Measurements from ENCODE around the gene TPX2.
A peak's percentile ranks its signal among the peaks of the same experiment; 100 is the strongest.

The TPX2 gene

DNA sequence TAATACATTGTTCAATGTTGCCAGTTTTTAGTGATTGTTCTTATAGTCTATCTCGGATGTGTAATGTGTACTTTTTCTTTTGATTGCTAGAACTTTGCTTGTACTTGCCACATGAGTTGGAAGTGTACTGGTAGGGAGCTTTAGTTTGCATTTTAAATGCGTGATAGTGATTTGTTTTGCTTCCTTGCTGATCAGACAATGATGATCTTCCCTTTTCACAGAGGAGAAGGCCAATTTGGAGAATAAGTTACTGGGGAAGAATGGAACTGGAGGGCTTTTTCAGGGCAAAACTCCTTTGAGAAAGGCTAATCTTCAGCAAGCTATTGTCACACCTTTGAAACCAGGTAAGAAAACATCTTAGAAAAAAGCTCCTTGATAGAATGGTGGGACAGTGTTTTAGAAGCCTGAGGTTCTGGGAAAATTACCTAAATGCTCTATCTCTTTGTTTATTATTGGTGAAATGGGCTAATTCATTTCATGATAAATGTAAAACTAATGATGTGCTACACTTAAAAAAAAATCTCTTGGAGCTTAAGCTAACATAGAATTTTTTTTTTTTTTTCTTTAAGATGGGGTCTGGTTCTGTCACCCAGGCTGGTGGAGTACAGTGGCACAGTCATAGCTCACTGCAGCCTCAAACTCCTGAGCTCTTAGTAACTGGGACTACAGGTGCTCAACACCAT, 20.9 kb downstream of the TPX2 start:
- DNase-seq (ENCODE audit: low spot score), result no peak

DNA sequence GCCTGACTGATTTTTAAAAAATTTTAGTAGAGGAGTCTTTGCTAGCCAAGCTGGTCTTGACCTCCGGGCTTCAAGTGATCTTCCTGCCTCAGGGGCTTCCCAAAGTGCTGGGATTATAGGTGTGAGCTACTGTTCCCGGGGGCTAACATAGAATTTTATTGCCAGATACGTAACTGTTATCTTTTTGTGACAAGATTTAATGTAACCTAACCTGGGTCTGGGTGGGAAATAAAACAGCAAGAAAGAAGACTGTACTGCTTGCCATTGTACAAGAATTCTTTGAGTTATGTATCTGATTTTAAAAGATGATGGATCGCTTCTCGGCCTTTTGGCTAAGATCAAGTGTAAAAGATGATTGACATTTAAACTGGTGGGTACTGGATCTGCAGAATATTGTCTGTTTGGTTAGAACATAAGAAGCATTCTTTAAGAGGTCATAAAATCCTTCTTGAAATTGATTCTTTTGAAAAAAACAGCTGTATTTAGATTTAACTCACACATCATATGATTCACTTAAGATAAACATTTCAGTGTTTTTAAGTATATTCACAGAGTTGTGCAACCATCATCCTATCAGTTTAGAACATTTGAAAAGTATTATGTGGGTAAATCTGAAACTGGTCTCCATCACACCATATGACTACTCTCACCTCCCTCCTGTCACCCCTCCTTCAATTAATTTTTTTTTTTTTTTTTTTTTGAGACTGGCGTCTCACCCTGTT, 21.6 kb downstream of the TPX2 start:
- no peak for DNase-seq (ENCODE audit: low spot score)

DNA sequence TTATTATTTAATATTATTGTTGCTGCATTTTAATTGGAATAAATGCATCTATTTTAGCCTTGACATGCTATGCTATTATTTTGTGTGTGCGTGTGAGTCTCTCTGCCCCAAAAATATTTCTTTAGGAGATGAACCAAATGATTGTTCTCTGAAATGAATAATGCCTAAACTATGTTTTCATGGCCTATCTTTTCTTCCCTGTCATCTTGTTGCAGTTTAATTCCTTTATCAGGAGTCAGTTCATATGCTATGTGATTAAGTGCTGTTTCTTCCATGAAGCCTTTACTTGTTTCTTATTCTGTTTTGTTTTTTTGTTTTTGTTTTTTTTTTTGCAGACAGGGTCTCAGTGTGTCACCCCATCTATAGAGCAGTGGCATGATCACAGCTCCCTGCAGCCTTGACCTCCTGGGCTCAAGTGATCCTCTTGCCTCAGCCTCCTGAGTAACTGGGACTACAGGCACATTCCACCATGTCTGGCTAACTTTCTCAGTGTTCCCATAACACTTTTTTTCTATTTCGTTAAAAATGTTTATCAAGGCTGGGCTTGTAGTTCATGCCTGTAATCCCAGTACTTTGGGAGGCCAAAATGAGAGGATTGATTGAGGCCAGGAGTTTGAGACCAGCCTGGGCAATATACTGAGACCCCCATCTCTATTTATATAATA, 25.7 kb downstream of the TPX2 start:
- DNase-seq (ENCODE audit: low spot score), result no peak

DNA sequence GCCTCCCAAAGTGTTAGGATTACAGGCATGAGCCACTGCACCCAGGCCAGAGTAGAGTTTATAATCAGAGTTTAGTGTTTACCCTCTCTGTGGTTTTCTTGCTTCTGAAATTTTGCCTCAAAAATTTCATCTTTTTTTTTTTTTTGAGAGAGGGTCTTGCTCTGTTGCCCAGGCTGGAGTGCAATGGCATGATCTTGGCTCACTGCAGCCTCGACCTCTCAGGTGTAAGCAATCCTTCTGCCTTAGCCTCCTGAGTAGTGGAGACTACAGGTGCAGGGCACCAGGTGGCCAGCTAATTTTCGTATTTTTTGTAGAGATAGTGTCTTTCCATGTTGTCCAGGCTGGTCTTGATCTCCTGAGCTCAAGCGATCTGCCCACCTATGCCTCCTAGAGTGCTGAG, 28.7 kb downstream of the TPX2 start:
- no peak for DNase-seq (ENCODE audit: low spot score)

DNA sequence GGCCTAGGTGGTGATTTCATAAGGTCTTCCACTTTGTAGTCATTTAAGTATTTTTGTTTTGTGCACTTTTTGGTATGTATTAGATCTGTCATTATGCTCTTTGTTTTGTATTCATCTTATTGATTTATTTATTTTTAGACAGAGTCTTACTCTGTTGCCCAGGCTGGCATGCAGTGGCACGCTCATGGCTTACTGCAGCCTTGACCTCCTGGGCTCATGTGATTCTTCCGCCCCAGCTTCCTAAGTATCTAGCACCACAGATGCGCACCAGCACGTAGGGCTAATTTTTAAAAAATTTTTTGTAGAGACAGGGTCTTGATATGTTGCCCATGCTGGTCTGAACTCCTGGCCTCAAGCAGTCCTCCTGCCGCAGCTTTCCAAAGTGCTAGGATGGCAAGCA, 30.6 kb downstream of the TPX2 start:
- DNase-seq (ENCODE audit: low spot score), result no peak

DNA sequence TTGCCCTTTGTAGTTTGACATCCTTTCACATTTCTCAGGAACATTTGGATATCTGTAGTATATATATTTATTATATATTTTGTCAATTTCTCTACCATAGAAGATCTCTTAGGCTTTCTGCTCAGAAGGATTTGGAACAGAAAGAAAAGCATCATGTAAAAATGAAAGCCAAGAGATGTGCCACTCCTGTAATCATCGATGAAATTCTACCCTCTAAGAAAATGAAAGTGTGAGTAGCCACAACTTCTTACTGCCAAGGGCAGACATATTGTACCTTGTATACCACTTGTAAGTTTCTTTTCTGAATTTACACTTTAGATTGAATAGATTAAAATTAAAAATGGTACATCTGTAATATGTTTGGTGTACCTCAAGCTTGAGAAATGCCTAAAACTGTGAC, 31.2 kb downstream of the TPX2 start:
- DNase-seq (ENCODE audit: low spot score), result no peak

DNA sequence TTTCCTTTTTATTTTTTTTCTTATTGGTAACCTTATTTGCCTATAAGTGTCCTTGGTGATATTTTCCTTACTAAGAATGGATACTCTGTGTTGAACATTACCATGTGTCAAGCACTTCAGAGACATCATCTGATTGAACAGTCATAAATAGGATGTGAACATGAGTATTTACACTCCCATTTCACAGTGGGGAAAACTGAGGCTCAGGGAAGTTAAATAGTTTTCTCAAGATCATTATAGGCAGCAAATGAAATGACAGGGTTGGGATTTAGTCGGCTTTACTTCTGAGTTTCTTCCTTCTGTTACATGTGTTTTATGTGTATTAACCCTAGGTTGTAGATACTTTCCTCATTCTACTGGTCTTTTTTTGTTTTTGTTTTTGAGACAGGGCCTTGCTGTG, 35.3 kb downstream of the TPX2 start:
- DNase-seq (ENCODE audit: low spot score), result no peak

DNA sequence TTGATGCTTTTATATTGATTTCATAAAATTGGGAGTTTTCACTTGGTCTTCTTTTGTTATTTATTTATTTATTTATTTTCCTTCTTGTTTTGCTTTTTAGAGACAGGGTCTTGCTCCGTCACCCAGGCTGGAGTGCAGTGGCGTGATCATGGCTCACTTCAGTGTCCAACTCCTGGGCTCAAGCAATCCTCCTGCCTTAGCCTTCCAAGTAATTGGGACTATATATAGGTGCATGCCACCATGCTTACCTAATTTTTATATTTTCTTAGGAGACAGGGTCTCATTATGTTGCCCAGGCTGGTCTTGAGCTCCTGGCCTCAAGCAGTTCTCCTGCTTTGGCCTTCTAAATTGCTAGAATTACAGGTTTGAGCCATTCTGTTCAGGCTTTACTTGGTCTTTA, 41.7 kb downstream of the TPX2 start:
- DNase-seq (ENCODE audit: low spot score), result no peak

DNA sequence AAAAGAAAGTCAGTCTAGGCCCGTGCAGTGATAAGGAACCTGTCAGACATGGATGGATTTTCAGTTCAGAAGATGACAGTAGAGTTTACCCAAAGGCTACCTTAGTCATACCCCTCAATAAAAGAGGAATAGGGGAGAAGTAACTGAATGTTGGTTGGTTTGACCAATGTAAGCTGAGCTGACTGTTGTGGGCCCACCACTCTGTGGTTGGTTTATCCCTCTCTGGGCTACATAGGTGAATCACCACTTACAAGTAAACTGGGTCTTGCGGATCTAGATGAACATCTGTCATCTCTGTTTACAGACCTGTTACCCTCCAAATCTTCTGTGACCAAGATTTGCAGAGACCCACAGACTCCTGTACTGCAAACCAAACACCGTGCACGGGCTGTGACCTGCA, 42.9 kb downstream of the TPX2 start:
- no peak for DNase-seq (ENCODE audit: low spot score)

DNA sequence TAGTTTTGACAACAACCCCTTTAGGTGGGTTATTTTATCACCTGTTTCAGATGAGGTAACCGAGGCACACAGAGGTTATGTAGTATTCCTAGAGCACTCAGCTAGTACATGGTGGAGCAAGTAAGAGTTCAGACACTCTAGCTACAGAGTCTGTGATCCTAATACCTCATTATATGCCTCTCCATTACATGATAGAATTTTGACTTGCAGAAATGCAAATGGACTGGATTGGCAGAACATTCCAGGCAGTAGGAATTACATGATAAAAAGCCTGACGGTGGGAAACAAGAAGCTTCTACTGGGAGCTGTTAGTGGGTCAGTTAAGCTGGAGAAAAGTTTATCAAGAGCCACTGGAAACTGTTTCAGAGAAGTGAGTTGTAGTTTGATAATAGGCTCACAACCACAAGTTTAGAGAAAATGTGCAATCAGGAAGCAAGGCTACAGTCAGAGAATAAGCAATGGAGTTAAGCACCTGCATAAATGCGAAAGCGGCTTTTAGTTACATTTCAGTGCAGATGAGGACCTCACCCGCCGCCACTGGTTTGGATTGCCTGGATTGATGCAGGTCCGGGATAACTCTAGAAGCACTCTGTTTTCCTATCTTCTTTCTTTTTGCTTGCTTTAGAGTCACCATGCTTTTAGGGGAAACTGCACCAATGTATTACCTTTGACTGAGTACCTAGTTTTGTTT, 45.4 kb downstream of the TPX2 start:
- no peak for DNase-seq (ENCODE audit: low spot score)

DNA sequence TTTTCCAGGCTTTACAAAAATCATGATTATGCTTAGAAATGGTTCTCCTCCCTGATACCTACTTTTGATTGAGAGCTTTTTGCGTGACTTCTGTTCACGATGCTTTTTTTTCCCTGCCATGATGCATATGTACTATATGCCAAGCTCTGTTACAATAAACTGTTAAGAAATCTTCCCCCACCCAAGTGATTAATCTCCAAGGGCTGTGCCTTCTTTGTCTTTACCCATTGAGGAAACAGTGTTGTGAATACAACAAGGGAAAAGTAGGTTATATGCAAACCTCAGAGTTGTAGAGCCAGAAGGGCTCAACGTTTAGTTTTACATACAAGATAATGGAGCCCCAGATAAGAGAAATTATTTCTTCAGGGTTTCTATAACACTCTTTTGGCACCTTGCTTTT, 46.0 kb downstream of the TPX2 start:
- no peak for DNase-seq (ENCODE audit: low spot score)

DNA sequence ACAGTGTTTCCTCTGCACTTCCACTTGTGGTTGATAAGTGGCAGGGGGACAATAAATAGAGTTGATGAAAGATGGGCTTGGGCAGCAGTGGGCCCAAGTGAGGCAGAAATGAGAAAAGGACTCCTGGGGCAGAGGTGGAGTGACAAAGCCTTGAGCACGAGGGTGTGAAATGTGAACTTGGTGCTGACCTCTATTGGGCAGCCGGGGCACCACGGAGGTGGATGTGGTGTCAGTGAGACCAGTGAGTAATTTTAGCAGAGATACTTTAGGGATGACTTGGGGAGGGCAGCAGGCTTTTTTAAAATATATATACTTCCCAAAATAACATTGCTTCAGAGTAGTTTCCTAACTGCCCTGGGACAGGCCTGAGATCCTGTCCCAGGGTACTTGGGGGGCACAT, 49.5 kb downstream of the TPX2 start:
- DNase-seq (ENCODE audit: low spot score), result no peak

DNA sequence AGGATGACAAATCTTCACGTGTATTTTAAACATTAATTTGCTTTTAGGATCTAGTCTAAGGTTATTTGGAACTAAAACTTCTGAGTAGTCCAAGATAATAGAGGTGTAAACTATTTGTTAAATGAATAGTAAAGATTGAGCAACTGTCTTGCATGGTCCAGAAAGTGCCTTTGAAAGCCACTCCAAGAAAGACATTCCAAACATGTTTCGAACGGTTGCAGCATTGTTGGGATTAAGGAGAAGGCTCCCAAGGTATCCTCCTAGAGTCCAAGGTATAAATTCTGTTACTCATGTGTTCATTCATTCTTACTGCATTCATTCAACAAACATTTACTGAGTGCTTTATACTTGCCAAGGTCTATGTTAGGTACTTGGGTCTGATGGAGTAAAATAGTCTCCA, 51.3 kb downstream of the TPX2 start:
- no peak for DNase-seq (ENCODE audit: low spot score)

DNA sequence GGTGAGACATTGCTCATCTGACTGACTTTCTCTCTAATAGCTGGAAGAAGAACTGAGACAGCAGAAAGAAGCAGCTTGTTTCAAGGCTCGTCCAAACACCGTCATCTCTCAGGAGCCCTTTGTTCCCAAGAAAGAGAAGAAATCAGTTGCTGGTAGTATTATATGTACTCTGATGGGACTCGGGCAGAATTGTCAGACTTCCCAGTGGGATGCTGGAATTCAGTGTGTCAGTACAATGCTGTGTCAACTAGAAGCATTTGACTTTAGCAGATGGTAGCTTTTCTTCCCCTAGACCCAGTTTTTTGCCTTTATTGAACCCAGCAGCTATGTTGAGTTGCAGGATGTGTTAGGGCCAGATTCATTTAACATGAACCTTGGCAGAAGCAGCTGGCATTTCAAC, 58.3 kb downstream of the TPX2 start:
- DNase-seq (ENCODE audit: low spot score), result no peak

DNA sequence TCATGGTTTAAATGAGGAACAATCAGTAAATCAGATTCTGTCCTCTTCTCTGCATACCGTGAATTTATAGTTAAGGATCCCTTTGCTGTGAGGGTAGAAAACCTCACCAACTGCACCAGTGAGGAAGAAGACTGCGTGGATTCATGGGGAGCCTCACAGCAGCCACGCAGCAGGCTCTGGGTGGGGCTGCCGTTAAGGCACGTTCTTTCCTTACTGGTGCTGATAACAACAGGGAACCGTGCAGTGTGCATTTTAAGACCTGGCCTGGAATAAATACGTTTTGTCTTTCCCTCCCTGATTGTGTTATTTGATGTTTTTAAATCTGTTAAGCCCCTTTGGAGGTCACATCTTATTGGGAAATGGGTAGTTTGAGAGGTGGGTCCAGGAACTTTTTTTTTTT, 62.4 kb downstream of the TPX2 start:
- DNase-seq (ENCODE audit: low spot score), result no peak

DNA sequence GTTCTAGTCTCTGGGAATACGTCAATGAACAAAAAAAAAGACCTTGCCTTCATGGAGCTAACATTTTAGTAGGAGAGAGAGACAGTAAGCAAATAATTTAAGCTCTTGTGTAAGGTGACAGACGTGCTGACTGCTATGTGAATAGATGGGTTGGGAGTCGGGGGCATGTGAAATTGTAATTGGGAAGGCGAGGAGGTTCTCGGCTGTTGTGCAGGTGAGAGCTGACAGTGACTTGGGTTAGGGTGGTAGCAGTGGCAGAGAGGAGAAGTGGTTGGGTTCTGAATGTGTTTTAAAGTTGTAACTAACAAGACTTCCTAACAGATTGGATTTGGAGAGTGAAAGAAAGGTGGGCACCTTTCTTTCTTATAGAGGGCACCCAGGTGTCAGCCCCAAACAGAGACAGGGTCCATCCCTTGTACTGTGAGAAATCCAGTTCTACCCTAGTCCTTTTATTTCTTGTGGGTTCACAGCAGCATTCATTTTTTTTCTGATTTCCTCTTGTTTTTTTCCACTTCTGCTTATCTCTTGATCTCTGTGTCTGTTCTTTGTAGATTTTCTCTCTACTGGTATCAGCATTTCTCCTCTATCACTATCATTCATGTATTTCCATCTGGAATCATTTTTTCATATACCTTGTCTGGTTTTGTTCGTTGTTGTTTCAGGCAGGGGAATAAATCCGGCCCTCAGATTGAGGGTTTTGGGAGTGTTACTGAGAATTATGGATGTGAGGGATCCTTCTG, 64.6 kb downstream of the TPX2 start:
- DNase-seq (ENCODE audit: low spot score), result no peak

DNA sequence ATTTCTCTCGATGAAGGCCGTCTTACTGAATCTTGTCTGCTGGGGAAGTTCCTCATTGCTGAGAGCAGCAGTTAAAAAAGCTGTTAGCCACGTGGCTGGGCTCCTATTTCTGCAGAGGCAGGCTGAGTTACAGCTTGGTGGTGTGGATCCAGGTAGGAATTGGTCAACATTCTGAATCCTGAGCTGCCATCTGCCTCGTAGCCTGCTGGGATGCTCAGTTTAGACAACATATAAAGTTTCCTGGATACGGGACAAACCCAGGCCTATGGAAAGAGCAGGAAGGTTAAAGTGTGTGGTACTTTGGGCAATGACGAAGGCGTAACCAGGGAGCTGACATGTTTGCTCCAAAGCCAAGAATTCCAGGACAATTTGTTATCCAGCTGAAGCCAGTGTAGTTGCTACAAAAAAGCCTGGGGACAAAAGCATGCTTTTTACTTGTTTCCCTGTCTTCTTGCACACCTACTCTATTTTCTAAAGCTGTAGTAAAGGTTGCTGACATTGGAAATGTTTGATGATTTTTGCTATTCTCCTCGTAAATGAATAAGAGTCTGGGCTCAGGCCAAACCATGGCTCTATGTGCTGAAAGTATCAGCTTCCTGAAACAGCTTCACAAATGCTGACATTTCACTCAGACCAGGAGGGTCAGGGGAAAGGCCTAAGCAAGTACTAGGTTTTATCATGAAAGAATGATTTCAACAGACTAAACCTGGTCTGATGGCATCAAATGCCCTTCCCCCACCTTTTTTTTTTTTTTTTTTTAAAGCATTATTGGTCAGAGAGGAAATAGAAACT, 67.7 kb downstream of the TPX2 start:
- DNase-seq (ENCODE audit: low spot score), result peak; percentile 35

DNA sequence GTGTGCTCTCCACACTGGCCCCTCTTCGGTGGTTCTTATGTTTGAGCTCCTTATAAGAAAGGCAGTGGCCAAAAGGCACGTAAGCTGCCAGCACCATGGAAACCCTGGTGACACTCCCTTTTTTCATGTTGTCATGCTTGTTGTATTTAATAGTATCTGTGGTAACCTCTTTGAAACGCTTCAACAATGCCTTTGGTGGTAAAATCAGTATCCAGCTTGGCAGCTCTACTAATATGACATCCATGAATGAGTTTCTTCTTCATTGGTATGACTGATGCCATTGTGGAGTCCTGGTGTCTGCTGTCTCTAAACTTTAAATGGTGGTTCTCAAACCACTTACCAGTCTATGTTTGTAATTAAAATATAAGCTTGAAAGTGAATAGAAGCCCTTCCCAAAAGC, 69.4 kb downstream of the TPX2 start:
- DNase-seq (ENCODE audit: low spot score), result no peak

DNA sequence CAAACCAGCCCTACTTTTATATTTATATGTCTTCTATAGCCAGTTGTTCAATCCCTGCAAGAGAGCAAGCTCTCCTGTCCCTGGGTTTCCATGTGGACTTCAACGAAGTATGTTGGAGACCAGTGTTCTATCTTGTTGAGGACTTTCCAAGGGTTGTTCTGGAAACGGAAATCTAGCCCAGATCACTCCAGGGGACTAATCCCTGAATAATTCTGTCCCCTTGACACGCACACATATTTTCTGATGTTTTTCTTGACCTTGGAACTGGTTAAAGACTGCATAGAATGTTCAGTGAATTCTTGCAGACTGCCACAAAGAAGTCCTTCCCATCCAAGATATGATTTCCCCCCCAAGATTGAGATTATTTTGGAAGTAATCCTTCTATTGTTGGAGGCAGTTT, 70.6 kb downstream of the TPX2 start:
- DNase-seq (ENCODE audit: low spot score), result no peak

DNA sequence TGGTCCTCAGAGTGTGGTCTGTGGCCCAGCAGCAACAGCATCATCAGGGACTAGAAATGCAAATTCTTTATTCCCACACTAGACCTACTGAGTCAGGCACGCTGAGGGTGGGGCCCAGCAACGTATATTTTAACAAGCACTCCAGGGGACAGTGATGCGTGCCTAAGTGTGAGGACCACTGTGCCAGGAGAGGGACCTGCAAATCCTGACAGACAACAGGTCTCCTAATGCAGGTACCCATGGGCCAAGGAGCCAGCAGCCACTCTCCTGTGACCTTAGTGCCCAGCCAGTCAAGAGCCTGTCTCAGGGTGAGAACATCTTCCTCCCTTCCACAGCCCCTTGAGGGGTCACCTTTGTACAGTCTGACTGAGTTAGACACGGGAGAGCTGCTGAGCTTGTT, 72.1 kb downstream of the TPX2 start:
- no peak for DNase-seq (ENCODE audit: low spot score)
